HepG2 (cell line): ENCODE results near the gene CAP2. TPM values are rescaled to one million over a fixed set of nuclear protein-coding genes. Genes with fewer than 3 reads are reported as not detected.

ENCODE experiments used
- ATAC-seq: fragments of 200-7000 bp; cut with Tn5 transposase; 3 replicates; pipeline ENCODE4 v1.9.1; 2020; ENCODE audit warnings: mild to moderate bottlenecking, moderate library complexity
- BruUV-seq: library from RNA; stranded (reverse); fragments of 400-500 nt; replicated peaks from 2 replicates; lab custom pipeline; 2021; lab: Mats Ljungman, UMichigan
- CTCF ChIA-PET: fragments of 300-600 bp; formaldehyde crosslinking; extraction: SDS; loops from one replicate; lab custom pipeline; 2021; ENCODE audit warnings: low total read pairs, inconsistent platforms, low intra/inter-chr PET ratio; lab: Yijun Ruan, JAX
- POLR2A ChIA-PET: fragments of 350-600 bp; sonication (Branson Sonifier 250); formaldehyde crosslinking; loops from one replicate; lab custom pipeline; 2020; ENCODE audit warnings: antibody characterized with exemption, inconsistent platforms; lab: Yijun Ruan, JAX
- DNase-seq: peaks from one replicate; pipeline ENCODE4 v3.0.0-alpha.2; 2015; ENCODE audit warnings: low spot score
- FAIRE-seq: peaks from 3 replicates; lab custom pipeline; 2011; peaks lifted over from hg19 to GRCh38; lab: Jason Lieb, UNC
- H2AFZ ChIP-seq: one replicate; pipeline ENCODE4 v1.6.1; 2011; ENCODE audit warnings: low read length, inconsistent platforms
- H3K27ac ChIP-seq: fragments of 300-600 bp; 3 replicates; pipeline ENCODE4 v1.8.0; 2011; ENCODE audit warnings: mixed run types, mild to moderate bottlenecking, mixed read lengths, low read length, inconsistent platforms; ENCODE audit not compliant: insufficient read depth; ENCODE audit errors: extremely low read length
- H3K27me3 ChIP-seq, 2 experiments: fragments of 200-600 bp in 1 of 2; 2 replicates in 1 of 2; 3 replicates in 1 of 2; pipeline versions ENCODE4 v1.6.0 to v1.8.0; 2011; ENCODE audit warnings: low read length in 2 of 2, mild to moderate bottlenecking in 2 of 2, moderate library complexity in 2 of 2, inconsistent platforms in 1 of 2; ENCODE audit not compliant: insufficient read depth in 2 of 2, control insufficient read depth in 1 of 2
- H3K36me3 ChIP-seq, 2 experiments: fragments of 200-600 bp in 1 of 2; replicated peaks in 1 of 2; 2 replicates in 1 of 2; 3 replicates in 1 of 2; pipeline versions ENCODE4 v1.5.1 to v1.8.0; 2011; ENCODE audit warnings: low read length in 2 of 2, inconsistent platforms in 1 of 2; ENCODE audit not compliant: insufficient read depth in 2 of 2, control insufficient read depth in 1 of 2
- H3K4me1 ChIP-seq: 2 replicates; pipeline ENCODE4 v1.5.1; 2012; ENCODE audit warnings: low read length, inconsistent platforms; ENCODE audit not compliant: insufficient read depth
- H3K4me2 ChIP-seq: 2 replicates; pipeline ENCODE4 v1.6.0; 2011; ENCODE audit warnings: low read depth, low read length, inconsistent platforms
- H3K4me3 ChIP-seq, 3 experiments: fragments of 200-600 bp in 1 of 3; sonication (generic), shearing (Covaris generic) in 1 of 3; replicated peaks in 1 of 3; 2 replicates each; pipeline ENCODE4 v1.5.1; 2011 to 2016; ENCODE audit warnings: low read length in 3 of 3, inconsistent platforms in 2 of 3, low read depth in 2 of 3, mild to moderate bottlenecking in 2 of 3, control low read depth in 1 of 3, mixed read lengths in 1 of 3; ENCODE audit not compliant: insufficient read depth in 1 of 3
- H3K79me2 ChIP-seq: one replicate; pipeline ENCODE4 v1.6.1; 2011; ENCODE audit warnings: low read length, inconsistent platforms; ENCODE audit not compliant: insufficient read depth
- H3K9ac ChIP-seq: 2 replicates; pipeline ENCODE4 v1.6.0; 2011; ENCODE audit warnings: mild to moderate bottlenecking, low read depth, low read length, inconsistent platforms; ENCODE audit not compliant: insufficient read depth
- H3K9me3 ChIP-seq: 2 replicates; pipeline ENCODE4 v1.5.1; 2012; ENCODE audit warnings: mild to moderate bottlenecking, low read length
- H4K20me1 ChIP-seq: 2 replicates; pipeline ENCODE4 v1.6.0; 2011; ENCODE audit warnings: inconsistent platforms, mild to moderate bottlenecking, low read length, moderate library complexity; ENCODE audit not compliant: insufficient read depth
- ELF1 ChIP-seq: sonication (generic); formaldehyde crosslinking; IDR thresholded peaks from 2 replicates; pipeline ENCODE4 v1.4.0; 2020; ENCODE audit warnings: missing genetic modification reagents
- JUN ChIP-seq: sonication (generic); formaldehyde crosslinking; IDR thresholded peaks from 2 replicates; pipeline ENCODE4 v1.4.0; 2020; ENCODE audit warnings: mild to moderate bottlenecking, missing genetic modification reagents
- NCOA2 ChIP-seq: sonication (generic); formaldehyde crosslinking; IDR thresholded peaks from 2 replicates; pipeline ENCODE4 v1.8.0; 2022; ENCODE audit warnings: inconsistent platforms
- NKX3-1 ChIP-seq: sonication (generic); formaldehyde crosslinking; IDR thresholded peaks from 2 replicates; pipeline ENCODE4 v1.5.0; 2020; ENCODE audit warnings: missing genetic modification reagents
- ZNF160 ChIP-seq: sonication (generic); formaldehyde crosslinking; IDR thresholded peaks from 2 replicates; pipeline ENCODE4 v1.8.0; 2022; ENCODE audit warnings: mild to moderate bottlenecking, inconsistent platforms, missing genetic modification reagents
- ZNF646 ChIP-seq: sonication (generic); formaldehyde crosslinking; IDR thresholded peaks from 2 replicates; pipeline ENCODE4 v1.9.0; 2021; ENCODE audit warnings: mild to moderate bottlenecking, missing genetic modification reagents
- ZSCAN20 ChIP-seq: sonication (generic); formaldehyde crosslinking; IDR thresholded peaks from 2 replicates; pipeline ENCODE4 v1.4.0; 2020; ENCODE audit warnings: missing genetic modification reagents, mild to moderate bottlenecking, borderline replicate concordance
- WGBS: methylation state at CpG from one replicate; pipeline ENCODE4 v1.1.6; 2017; ENCODE audit warnings: low lambda C conversion rate; 5-methylcytosine and 5-hydroxymethylcytosine counted together
- in situ Hi-C: cut with HindIII; loops from 2 replicates; pipeline ENCODE4 v1.10.0; 2017; ENCODE audit warnings: low pct_unique_long_range_greater_than_20kb; ENCODE audit not compliant: extremely low pct_ligation_motif_present
- intact Hi-C: fragments of 100-400 bp; cut with micrococcal nuclease; formaldehyde crosslinking; loops from one replicate; pipeline ENCODE4 v1.10.0; 2022; ENCODE audit not compliant: unreplicated experiment
- polyA plus RNA-seq, 8 experiments: library from polyadenylated mRNA; depleted of rRNA in 3 of 8; stranded (reverse) in 7 of 8; unstranded in 1 of 8; fragments of >200 nt; fragmentation: Illumina TruSeq in 4 of 8; extraction: Trizol in 4 of 8; gene quantifications; 2 replicates each; pipeline versions ENCODE4 v1.2.1 to v1.2.3, GENCODE V29; 2011 to 2016; ENCODE audit warnings: low read depth in 4 of 8, missing spikeins in 1 of 8, mixed read lengths in 1 of 8; ENCODE audit not compliant: insufficient read depth in 1 of 8
- total RNA-seq, 5 experiments: library from RNA; depleted of rRNA; stranded (reverse); fragments of >200 nt; fragmentation: Illumina TruSeq; extraction: Trizol; gene quantifications; 2 replicates each; pipeline ENCODE4 v1.2.3, GENCODE V29; 2016; ENCODE audit warnings: low read depth in 1 of 5
- TF ChIP-seq, protein P1 (sequence below): sonication (generic); formaldehyde crosslinking; IDR thresholded peaks from 2 replicates; pipeline ENCODE4 v1.8.1; 2023; ENCODE audit warnings: missing genetic modification reagents, inconsistent platforms, borderline replicate concordance
- TF ChIP-seq, protein P2 (sequence below): sonication (generic); formaldehyde crosslinking; IDR thresholded peaks from 2 replicates; pipeline ENCODE4 v1.9.0; 2022; ENCODE audit warnings: low read depth, missing genetic modification reagents

CAP2 gene
- total and polyA plus RNA-seq, 2 of the 13 experiments (the other 11 are each of a cell fraction or from before 2014, with no cell fraction given), result 7.9 to 53.1 TPM

DNA sequence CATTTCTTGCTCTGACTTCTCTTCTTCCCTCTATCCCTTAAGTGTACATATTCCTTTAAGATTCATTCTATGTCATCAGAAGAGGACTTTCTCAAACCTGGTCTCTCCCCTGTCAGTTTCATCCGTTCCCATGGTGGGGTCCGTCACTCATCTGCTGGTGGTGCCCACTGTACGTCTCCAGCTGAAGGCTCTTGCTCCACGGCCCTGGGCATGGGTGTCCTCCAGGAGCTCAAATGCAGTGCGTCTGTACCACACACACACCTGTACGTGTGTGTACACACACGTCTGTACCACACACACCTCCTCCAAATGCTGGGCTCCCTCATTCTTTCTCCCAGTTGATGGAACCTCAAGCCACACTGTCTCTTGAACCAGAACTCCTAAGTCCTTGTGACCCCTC is 85.6 kb downstream of the CAP2 start:
- FAIRE-seq (no peak), DNase-seq (no peak), ATAC-seq (no peak)
- Histone ChIP-seq H4K20me1 (no peaks in the 10 kb centered on the region), H2AFZ (no peak overlapping the region), H3K9me3 (no peaks in the 10 kb centered on the region), H3K4me1 (no peaks in the 10 kb centered on the region), H3K79me2 (no peaks in the 10 kb centered on the region), H3K27me3 (no peaks in the 10 kb centered on the region), H3K4me3 (no peak overlapping the region), H3K9ac (no peak overlapping the region), H3K4me2 (no peak overlapping the region), H3K36me3 (peaks cover 0 to 2% of the 10 kb centered on the region in 2 experiments; a peak in 1 of 5 replicates), H3K27ac (no peak overlapping the region)
- ChIA-PET POLR2A (no interaction called here), CTCF (no interaction called here)
- intact Hi-C loops (no loop called here), in situ Hi-C loops (no loop called here)
- WGBS, result 92% methylated on average over 7 of the region's 7 CpGs
- TF ChIP-seq JUN (CRISPR knock-in tag), result no peak
- TF ChIP-seq ELF1 (CRISPR knock-in tag), result no peak
- TF ChIP-seq, protein P1, sequence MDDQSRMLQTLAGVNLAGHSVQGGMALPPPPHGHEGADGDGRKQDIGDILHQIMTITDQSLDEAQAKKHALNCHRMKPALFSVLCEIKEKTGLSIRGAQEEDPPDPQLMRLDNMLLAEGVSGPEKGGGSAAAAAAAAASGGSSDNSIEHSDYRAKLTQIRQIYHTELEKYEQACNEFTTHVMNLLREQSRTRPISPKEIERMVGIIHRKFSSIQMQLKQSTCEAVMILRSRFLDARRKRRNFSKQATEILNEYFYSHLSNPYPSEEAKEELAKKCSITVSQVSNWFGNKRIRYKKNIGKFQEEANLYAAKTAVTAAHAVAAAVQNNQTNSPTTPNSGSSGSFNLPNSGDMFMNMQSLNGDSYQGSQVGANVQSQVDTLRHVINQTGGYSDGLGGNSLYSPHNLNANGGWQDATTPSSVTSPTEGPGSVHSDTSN (CRISPR knock-in tag), result no peak
- TF ChIP-seq ZSCAN20 (CRISPR knock-in tag), result no peak
- TF ChIP-seq, protein P2, sequence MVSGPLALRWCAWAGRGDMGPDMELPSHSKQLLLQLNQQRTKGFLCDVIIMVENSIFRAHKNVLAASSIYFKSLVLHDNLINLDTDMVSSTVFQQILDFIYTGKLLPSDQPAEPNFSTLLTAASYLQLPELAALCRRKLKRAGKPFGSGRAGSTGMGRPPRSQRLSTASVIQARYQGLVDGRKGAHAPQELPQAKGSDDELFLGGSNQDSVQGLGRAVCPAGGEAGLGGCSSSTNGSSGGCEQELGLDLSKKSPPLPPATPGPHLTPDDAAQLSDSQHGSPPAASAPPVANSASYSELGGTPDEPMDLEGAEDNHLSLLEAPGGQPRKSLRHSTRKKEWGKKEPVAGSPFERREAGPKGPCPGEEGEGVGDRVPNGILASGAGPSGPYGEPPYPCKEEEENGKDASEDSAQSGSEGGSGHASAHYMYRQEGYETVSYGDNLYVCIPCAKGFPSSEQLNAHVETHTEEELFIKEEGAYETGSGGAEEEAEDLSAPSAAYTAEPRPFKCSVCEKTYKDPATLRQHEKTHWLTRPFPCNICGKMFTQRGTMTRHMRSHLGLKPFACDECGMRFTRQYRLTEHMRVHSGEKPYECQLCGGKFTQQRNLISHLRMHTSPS (CRISPR knock-in tag), result no peak
- TF ChIP-seq NKX3-1 (CRISPR knock-in tag), result no peak
- TF ChIP-seq NCOA2 (CRISPR knock-in tag), result no peak
- no peak for TF ChIP-seq ZNF160 (CRISPR knock-in tag)
- TF ChIP-seq ZNF646 (CRISPR knock-in tag), result no peak
- no TSS peak for BruUV-seq
